ENCODE results near the gene CXorf65.
A peak's percentile ranks its signal among the peaks of the same experiment; 100 is the strongest.

- TF ChIP-seq POLR2A (IDR thresholded peaks at IDR 0.05; ENCODE audit: low read depth, low read length) (peak; percentile 74), POLR2AphosphoS5 (IDR thresholded peaks at IDR 0.05; ENCODE audit: low read depth, low read length) (peak; percentile 59)
Measured at GRCh38 chrX:71068044-71068918, 38.3 kb downstream of the CXorf65 start, which contains the start of gene SNX12.
